HCT116 (cell line): Measurements from ENCODE around the gene SPARC.
A peak's percentile ranks its signal among the peaks of the same experiment; 100 is the strongest.

Experiments used
- EGR1 ChIP-seq: IDR thresholded peaks from 2 replicates; pipeline ENCODE4 v1.6.1; 2012; ENCODE audit warnings: low read depth
- POLR2A ChIP-seq: IDR thresholded peaks from 2 replicates; pipeline ENCODE4 v1.7.0; 2011; ENCODE audit warnings: borderline replicate concordance; ENCODE audit not compliant: insufficient read depth, insufficient read length; ENCODE audit errors: extremely low read depth
- POLR2AphosphoS5 ChIP-seq: IDR thresholded peaks from 2 replicates; pipeline ENCODE4 v1.6.1; 2011; ENCODE audit warnings: mild to moderate bottlenecking, low read depth, low read length, moderate library complexity
- RAD21 ChIP-seq: IDR thresholded peaks from 2 replicates; pipeline ENCODE4 v1.6.1; 2012; ENCODE audit warnings: low read depth, mild to moderate bottlenecking
- SIN3A ChIP-seq: IDR thresholded peaks from 2 replicates; pipeline ENCODE4 v1.6.1; 2012; ENCODE audit warnings: low read depth
- SP1 ChIP-seq: IDR thresholded peaks from 2 replicates; pipeline ENCODE4 v1.6.1; 2012; ENCODE audit warnings: low read depth
- SRF ChIP-seq: IDR thresholded peaks from 2 replicates; pipeline ENCODE4 v1.6.1; 2012; ENCODE audit warnings: low read depth
- TCF7L2 ChIP-seq: IDR thresholded peaks from 2 replicates; pipeline ENCODE4 v1.7.0; 2011; ENCODE audit warnings: borderline replicate concordance, inconsistent platforms; ENCODE audit not compliant: insufficient read depth, insufficient read length; ENCODE audit errors: extremely low read depth
- YY1 ChIP-seq: IDR thresholded peaks from 2 replicates; pipeline ENCODE4 v1.6.1; 2011; ENCODE audit warnings: low read length, low read depth, moderate library complexity, mild to moderate bottlenecking; ENCODE audit not compliant: insufficient replicate concordance; ENCODE audit errors: extremely low read depth
- ZNF274 ChIP-seq: fragments of 200-500 bp; sonication (Bioruptor generic); IDR thresholded peaks from 2 replicates; pipeline ENCODE4 v1.6.1; 2014; ENCODE audit warnings: mild to moderate bottlenecking, low read depth, low read length, inconsistent platforms
- TF ChIP-seq, protein P1 (sequence below), 3 experiments: fragments of 200-600 bp in 1 of 3; sonication (generic) in 1 of 3; IDR thresholded peaks in 2 of 3; conservative IDR thresholded peaks in 1 of 3; 2 replicates each; pipeline ENCODE4 v1.5.1; 2012 to 2017; ENCODE audit warnings: low read depth in 2 of 3, low read length in 2 of 3, antibody characterized with exemption in 1 of 3, borderline replicate concordance in 1 of 3, control low read depth in 1 of 3, mild to moderate bottlenecking in 1 of 3, mixed read lengths in 1 of 3, mixed run types in 1 of 3, moderate library complexity in 1 of 3; ENCODE audit not compliant: insufficient read depth in 1 of 3
- TF ChIP-seq, protein P2 (sequence below): IDR thresholded peaks from 2 replicates; pipeline ENCODE4 v1.6.1; 2012

DNA sequence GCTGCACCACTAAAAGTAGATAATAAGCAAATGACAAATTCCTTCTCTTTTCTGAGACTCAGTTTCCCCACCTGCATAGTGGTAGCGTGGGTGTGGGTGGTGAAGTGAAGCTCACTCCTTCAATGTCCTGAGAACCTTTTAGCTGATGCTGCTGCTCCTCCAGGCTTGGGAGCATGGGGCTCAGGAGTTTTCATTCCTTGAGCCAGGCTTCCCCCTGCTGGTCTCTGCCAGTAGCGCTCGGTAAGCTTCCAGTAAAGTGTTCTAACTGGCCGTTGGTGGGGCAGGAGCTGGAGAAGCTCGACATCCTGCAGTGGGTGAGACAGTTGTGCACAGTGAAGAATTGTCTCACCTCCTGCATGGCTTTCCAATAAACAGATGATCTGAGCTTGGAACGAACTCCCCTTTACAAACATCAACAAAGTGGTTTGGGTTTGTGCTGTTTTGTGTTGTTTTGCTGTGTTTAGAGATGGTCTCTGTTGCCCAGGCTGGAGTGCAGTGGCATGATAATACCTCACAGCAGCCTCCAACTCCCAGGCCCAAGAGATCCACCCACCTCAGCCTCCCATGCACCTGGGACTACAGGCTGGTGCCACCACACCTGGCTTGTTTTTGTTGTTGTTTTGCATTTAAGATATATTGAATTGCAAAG, 34.6 kb downstream of the SPARC start:
- TF ChIP-seq POLR2A, result no peak
- TF ChIP-seq SP1, result no peak
- peak; percentile 98 for TF ChIP-seq RAD21
- TF ChIP-seq, protein P1, sequence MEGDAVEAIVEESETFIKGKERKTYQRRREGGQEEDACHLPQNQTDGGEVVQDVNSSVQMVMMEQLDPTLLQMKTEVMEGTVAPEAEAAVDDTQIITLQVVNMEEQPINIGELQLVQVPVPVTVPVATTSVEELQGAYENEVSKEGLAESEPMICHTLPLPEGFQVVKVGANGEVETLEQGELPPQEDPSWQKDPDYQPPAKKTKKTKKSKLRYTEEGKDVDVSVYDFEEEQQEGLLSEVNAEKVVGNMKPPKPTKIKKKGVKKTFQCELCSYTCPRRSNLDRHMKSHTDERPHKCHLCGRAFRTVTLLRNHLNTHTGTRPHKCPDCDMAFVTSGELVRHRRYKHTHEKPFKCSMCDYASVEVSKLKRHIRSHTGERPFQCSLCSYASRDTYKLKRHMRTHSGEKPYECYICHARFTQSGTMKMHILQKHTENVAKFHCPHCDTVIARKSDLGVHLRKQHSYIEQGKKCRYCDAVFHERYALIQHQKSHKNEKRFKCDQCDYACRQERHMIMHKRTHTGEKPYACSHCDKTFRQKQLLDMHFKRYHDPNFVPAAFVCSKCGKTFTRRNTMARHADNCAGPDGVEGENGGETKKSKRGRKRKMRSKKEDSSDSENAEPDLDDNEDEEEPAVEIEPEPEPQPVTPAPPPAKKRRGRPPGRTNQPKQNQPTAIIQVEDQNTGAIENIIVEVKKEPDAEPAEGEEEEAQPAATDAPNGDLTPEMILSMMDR (IDR thresholded peaks at IDR 0.05 in 2 of 3, conservative IDR thresholded peaks at IDR 0.05 in 1 of 3; ENCODE audit: borderline replicate concordance in 1 of 3, insufficient read depth in 1 of 3, low read depth in 2 of 3, low read length in 2 of 3), result peak; percentile 89 to 94 (median 93)
- TF ChIP-seq SIN3A, result no peak
- TF ChIP-seq, protein P2, sequence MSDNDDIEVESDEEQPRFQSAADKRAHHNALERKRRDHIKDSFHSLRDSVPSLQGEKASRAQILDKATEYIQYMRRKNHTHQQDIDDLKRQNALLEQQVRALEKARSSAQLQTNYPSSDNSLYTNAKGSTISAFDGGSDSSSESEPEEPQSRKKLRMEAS, result no peak
- no peak for TF ChIP-seq EGR1
- no peak for TF ChIP-seq POLR2AphosphoS5
- TF ChIP-seq TCF7L2, result no peak
- TF ChIP-seq YY1, result peak; percentile 36
- TF ChIP-seq ZNF274, result no peak
- no peak for TF ChIP-seq SRF
